Inflammatory macrophage (primary cell): ENCODE measurements around the gene POLE.
"Not testable (repeated sequence)": the region's sequence is repeated elsewhere in the genome, so short reads cannot be mapped to it uniquely, and the experiment has no call there.

Source experiments
- DNase-seq, 2 donors: peaks; one replicate each; pipeline ENCODE4 v3.0.0-alpha.2; 2020 to 2022

Gene POLE

DNA sequence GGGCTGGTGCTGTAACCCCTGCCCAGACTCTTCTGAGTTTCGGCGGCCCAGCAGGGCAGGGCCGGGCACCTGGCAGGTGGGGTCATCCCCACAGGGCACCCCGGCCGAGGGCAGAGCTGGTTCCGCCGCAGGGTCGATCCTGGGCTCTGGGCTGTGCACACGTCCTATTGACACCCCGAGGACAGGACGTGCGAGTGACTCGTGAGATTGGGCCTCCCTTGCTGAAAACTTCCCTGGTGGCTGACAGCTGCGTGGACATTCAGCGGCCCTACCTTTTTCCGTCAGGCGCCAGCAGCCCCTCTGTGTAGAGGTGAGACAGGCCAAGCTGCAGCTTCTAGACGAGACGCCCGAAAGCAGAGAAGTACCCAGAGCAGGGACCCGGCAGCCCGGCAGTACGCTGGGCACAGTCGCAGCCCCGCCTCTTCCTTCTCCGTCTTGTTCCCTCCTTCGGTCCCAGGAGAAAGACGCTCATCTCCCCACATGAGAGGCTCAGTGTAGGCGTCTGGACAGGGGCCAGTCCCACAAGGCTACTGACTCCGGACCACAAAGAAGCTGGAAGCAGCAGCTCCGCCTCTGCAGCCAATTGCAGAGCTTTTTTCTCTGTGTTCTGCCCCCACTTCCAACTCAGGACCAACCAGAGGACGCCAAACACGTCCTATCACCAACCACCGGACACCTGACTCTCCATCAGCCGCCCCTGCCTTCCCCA, 76.9 kb downstream of the POLE start, which contains the start of gene LRCOL1:
Gene LRCOL1 (minus strand): TSS at position 532 of the 709 bp plus-strand sequence. CDS start 4,331 bp downstream, outside the sequence.
- DNase-seq = peak; percentile 81 to 87

GRCh38 chr12:132608231-132609171, 78.6 kb downstream of the POLE start:
- no peak for DNase-seq

DNA sequence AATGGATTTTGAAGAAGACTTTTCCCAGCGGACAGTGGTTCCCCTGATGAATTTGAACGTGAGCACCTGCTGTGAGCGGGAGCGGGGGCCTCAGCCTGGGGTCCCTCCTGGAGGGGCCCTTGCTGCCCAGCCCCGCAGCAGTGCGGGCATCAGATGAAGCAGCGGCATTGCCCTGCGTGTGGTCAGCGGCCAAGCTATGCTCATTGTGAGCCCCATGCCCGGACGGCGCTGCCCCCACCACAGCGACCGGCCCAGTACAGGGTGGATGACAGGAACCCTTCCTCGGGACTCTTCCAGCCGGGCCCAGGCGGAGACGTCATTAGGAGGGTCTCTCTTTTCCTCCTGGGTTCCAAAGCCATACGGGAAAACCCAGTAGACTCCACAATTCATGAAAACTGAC, 80.2 kb downstream of the POLE start:
- no peak for DNase-seq

DNA sequence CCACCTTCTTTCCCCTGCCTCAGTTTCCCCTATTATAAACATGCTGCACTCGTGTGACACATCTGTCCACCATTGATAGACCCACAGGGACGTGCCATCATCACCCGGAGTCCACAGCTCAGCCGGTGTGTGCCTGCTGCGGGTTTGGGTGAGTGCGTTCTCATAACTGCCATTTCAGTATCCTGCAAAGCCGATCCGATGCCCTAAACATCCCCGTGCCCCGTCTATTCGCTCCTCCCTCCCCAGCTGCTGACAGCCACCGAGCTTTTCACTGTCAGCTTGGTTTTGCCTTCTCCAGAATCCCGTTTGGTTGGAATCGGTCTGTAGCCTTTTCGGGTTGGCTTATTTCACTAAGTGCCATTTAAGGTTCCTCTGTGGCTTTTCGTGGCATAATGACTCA, 80.7 kb downstream of the POLE start:
- DNase-seq = no peak

GRCh38 chr12:132605892-132606291, 81.2 kb downstream of the POLE start:
- no peak for DNase-seq

- DNase-seq = no peak
Measured at GRCh38 chr12:132604668-132605441, 82.3 kb downstream of the POLE start.

- DNase-seq = no peak
Measured at GRCh38 chr12:132604151-132604618, 83.0 kb downstream of the POLE start.

GRCh38 chr12:132603240-132604150, 83.6 kb downstream of the POLE start:
- no peak for DNase-seq

GRCh38 chr12:132602572-132603239, 84.4 kb downstream of the POLE start:
- DNase-seq = no peak

DNA sequence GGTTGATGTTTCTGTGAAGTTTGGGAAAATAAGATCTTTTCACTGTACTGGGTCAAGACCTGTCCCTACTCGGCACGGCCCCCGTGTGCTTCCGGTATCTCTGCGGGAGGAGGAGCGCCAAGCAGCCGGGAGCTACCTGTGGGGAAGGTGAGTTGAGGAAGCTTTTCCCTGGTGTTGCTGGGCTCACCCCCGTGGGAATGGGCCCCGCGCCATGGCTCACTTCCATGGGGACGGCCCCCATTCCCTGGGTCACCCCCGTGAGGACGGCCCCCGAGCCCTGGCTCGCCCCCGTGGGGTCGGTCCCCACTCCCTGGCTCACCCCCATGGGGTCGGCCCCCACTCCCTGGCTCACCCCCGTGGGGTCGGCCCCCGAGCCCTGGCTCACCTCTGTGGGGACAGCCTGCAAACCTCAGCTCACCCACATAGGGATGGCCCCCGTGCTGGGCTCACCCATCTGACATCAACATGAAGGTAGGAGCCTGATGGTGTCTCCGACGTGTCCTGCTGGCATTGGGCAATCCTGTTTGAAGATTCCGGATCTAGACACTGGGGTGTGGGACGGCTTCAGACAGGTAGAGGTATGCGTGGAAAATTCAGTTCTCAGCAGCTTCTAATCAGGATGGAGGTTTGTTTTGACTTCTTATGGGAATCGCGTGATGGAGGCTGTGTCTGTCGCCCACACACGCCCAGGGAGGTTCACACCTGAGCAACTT, 85.8 kb downstream of the POLE start:
- DNase-seq = no peak

GRCh38 chr12:132600048-132601032, 86.8 kb downstream of the POLE start:
- DNase-seq = peak; percentile 35 to 63

DNA sequence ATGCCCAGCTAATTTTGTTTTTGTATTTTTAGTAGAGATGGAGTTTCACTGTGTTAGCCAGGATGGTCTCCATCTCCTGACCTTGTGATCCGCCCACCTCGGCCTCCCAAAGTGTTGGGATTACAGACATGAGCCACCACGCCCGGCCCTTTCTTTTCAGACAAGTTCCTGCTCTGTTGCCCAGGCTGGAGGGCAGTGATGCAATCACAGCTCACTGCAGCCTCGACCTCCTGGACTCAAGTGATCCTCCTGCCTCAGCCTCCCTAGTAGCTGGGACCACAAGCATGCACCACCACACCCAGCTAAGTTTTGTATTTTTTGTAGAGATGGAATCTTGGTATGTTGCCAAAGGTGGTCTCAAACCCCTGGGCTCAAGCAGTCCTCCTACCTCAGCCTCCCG, 87.6 kb downstream of the POLE start:
- not testable (repeated sequence) for DNase-seq

GRCh38 chr12:132597333-132598316, 89.5 kb downstream of the POLE start:
- no peak for DNase-seq

- no peak for DNase-seq
Measured at GRCh38 chr12:132596016-132596415, 91.1 kb downstream of the POLE start.

GRCh38 chr12:132595183-132595582, 92.0 kb downstream of the POLE start:
- peak in 1 of 2 donors; percentile 5 for DNase-seq

GRCh38 chr12:132593938-132594358, 93.2 kb downstream of the POLE start:
- DNase-seq = peak; percentile 33 to 39

- no peak for DNase-seq
Measured at GRCh38 chr12:132593521-132593920, 93.6 kb downstream of the POLE start.

- no peak for DNase-seq
Measured at GRCh38 chr12:132593071-132593470, 94.1 kb downstream of the POLE start.
